ENCODE measurements around the gene RAPGEF6.

GRCh38 chr5:131570757-131571156 is 64.3 kb downstream of the RAPGEF6 start:
- TF ChIP-seq, protein P1, sequence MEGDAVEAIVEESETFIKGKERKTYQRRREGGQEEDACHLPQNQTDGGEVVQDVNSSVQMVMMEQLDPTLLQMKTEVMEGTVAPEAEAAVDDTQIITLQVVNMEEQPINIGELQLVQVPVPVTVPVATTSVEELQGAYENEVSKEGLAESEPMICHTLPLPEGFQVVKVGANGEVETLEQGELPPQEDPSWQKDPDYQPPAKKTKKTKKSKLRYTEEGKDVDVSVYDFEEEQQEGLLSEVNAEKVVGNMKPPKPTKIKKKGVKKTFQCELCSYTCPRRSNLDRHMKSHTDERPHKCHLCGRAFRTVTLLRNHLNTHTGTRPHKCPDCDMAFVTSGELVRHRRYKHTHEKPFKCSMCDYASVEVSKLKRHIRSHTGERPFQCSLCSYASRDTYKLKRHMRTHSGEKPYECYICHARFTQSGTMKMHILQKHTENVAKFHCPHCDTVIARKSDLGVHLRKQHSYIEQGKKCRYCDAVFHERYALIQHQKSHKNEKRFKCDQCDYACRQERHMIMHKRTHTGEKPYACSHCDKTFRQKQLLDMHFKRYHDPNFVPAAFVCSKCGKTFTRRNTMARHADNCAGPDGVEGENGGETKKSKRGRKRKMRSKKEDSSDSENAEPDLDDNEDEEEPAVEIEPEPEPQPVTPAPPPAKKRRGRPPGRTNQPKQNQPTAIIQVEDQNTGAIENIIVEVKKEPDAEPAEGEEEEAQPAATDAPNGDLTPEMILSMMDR (conservative IDR thresholded peaks at IDR 0.05; ENCODE audit: low read depth, low read length) = no peak
- no peak for TF ChIP-seq EZH2 (IDR thresholded peaks at IDR 0.05; ENCODE audit: low read length, unreplicated experiment)
